ENCODE measurements around the gene OLFM2.

OLFM2 gene

DNA sequence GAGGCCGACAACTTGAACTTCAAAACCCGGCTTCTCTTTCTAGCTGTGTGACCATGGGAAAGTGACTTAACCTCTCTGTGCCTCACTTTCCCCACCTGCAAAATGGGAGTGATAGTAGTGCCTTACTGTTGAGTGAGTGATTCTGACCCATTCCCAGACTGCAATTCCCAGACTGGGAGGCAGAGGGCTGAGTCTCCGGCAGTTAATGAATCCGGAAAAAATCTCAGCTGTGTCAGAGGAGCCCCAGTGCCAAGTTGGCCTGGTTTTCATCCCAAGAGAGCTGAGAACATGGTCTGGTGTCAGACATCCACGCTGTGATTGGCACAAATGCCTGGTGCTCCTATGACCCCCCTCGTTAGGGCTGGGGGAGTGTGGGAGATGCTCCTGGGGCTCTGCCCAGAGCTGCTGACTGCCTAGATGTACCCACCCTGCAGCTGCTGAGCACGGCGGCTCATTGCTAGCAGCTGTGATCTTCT lies 51.2 kb downstream of the OLFM2 start:
- no peak overlapping the region for H3K4me3 ChIP-seq (ENCODE audit: low read depth, low read length)
- TF ChIP-seq, protein P1, sequence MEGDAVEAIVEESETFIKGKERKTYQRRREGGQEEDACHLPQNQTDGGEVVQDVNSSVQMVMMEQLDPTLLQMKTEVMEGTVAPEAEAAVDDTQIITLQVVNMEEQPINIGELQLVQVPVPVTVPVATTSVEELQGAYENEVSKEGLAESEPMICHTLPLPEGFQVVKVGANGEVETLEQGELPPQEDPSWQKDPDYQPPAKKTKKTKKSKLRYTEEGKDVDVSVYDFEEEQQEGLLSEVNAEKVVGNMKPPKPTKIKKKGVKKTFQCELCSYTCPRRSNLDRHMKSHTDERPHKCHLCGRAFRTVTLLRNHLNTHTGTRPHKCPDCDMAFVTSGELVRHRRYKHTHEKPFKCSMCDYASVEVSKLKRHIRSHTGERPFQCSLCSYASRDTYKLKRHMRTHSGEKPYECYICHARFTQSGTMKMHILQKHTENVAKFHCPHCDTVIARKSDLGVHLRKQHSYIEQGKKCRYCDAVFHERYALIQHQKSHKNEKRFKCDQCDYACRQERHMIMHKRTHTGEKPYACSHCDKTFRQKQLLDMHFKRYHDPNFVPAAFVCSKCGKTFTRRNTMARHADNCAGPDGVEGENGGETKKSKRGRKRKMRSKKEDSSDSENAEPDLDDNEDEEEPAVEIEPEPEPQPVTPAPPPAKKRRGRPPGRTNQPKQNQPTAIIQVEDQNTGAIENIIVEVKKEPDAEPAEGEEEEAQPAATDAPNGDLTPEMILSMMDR (IDR thresholded peaks at IDR 0.05; ENCODE audit: low read depth, low read length, missing control alignments), result no peak
- DNase-seq (ENCODE audit: low read depth), result no peak

DNA sequence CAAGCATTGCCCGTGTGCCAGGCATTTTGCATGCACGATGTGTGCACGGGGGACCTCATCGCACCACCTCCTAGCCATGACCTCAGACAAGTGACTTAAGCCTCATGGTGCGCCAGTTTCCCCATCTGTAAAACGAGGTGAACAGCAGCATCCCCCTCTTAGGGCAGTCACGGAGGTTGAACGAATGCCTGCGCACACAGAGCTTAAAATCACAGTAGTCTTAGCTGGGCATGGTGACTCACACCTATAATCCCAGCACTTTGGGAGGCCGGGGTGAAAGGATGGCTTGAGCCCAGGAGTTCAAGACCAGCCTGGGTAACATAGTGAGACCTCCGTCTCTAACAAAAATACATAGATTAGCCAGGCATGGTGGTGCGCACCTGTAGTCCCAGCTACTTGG lies 52.6 kb downstream of the OLFM2 start:
- no peak overlapping the region for H3K4me3 ChIP-seq (ENCODE audit: low read depth, low read length)
- TF ChIP-seq, protein P1 (IDR thresholded peaks at IDR 0.05; ENCODE audit: low read depth, low read length, missing control alignments), result no peak
- DNase-seq (ENCODE audit: low read depth), result no peak

DNA sequence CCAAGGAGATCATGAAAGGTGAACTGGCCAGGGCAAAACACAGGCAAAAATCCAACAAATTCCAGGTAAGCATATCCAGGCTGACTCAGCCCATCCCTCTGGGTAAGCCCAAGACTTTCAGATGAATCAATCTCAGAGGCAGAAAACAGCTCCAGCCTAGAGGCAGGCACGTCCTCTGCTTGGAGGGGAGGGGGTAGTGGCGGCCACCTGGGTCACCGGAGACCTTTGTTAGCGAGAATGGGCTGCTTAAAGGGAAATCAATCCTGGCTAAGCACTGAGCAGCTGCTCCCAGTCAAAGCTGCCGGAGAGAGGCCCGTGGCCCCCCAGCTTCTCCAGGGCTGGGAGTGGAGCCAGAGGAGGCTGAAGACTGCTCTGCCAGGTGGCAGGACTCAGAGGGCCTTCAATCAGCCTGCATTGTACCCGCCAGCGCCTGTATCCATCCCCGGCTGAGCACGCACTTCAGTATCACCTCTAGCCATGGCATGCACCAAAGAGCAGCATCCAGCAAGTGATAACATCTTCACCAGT lies 53.0 kb downstream of the OLFM2 start:
- TF ChIP-seq, protein P1 (IDR thresholded peaks at IDR 0.05; ENCODE audit: low read depth, low read length, missing control alignments), result no peak
- no peak for DNase-seq (ENCODE audit: low read depth)
- no peak overlapping the region for H3K4me3 ChIP-seq (ENCODE audit: low read depth, low read length)

DNA sequence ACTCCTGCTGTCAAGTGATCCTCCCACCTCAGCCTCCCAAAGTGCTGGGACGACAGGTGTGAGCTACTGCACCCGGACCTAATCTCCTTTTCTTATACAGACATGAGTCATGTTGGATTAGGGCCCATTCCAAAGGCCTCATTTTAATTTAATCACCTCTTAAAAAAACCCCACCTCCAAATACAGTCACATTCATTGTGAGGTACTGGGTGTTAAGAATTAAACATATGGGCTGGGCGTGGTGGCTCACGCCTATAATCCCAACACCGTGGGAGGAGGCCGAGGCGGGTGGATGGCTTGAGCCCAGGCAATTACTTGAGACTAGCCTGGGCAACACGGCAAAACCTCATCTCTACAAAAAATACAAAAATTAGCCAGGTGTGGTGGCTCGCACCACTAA lies 54.6 kb downstream of the OLFM2 start:
- no peak overlapping the region for H3K4me3 ChIP-seq (ENCODE audit: low read depth, low read length)
- TF ChIP-seq, protein P1 (IDR thresholded peaks at IDR 0.05; ENCODE audit: low read depth, low read length, missing control alignments), result no peak
- no peak for DNase-seq (ENCODE audit: low read depth)

DNA sequence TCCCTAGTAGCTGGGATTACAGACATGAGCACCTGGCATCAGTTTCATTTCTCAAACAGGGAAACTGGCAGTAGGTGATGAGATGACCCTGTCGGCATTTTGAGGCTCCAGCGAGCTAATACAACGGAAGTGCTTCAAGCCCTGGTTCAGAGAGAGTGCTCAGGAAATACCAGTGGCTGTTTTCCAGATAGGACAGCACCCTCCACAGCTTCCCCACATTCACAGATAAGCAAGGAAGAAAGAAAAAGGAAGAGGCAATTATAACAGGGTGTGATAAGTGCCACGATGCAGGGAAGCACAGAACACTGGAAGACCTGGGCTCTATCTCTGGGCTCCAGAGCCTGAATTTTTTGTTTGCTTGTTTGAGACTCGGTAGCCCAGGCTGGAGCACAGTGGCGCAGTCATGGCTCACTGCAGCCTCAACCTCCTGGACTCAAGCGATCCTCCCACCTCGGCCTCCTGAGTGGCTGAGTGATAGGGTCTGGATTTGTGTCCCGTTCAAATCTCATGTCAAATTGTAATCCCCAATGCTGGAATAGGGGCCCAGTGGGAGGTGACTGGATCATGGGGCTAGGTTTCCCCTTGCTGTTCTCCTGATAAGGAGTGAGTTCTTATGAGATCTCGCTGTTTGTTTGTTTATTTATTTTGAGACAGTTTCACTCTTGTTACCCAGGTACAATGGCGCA lies 57.7 kb downstream of the OLFM2 start:
- TF ChIP-seq, protein P1 (IDR thresholded peaks at IDR 0.05; ENCODE audit: low read depth, low read length, missing control alignments), result no peak
- no peak overlapping the region for H3K4me3 ChIP-seq (ENCODE audit: low read depth, low read length)
- DNase-seq (ENCODE audit: low read depth), result no peak

DNA sequence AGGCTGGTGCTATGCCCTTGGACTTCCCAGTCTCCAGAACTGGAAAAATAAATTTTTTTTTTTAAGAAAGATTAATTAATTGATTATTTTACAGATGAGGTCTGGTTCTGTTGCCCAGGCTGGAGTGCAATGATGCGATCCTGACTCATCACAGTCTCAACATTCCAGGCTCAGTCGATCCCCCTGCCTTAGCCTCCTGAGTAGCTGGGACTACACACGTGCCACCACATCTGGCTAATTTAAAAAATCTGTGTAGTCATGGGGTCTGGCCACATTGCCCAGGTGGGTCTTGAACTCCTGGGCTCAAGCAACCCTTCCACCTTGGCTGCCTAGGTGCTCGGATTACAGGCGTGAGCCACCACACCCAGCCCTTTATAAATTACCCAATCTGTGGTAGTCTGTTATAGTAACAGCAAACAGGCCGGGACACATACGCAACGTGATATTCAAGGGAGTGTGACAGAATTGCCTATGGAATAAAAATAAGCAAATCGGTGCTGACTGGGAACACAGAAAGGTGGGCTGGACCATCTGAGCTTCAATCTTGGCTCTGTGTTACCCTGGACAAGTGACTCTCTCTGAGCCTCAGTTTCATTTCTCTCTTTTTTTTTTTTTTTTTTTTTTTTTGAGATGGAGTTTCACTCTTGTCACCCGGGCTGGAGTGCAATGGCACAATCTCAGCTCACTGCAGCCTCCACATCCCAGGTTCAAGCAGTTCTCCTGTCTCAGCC lies 58.4 kb downstream of the OLFM2 start:
- TF ChIP-seq, protein P1 (IDR thresholded peaks at IDR 0.05; ENCODE audit: low read depth, low read length, missing control alignments), result no peak
- DNase-seq (ENCODE audit: low read depth), result no peak
- no peak overlapping the region for H3K4me3 ChIP-seq (ENCODE audit: low read depth, low read length)

All from GM12864 (cell line).